Measurements from ENCODE around the gene GSK3A.

The GSK3A gene

DNA sequence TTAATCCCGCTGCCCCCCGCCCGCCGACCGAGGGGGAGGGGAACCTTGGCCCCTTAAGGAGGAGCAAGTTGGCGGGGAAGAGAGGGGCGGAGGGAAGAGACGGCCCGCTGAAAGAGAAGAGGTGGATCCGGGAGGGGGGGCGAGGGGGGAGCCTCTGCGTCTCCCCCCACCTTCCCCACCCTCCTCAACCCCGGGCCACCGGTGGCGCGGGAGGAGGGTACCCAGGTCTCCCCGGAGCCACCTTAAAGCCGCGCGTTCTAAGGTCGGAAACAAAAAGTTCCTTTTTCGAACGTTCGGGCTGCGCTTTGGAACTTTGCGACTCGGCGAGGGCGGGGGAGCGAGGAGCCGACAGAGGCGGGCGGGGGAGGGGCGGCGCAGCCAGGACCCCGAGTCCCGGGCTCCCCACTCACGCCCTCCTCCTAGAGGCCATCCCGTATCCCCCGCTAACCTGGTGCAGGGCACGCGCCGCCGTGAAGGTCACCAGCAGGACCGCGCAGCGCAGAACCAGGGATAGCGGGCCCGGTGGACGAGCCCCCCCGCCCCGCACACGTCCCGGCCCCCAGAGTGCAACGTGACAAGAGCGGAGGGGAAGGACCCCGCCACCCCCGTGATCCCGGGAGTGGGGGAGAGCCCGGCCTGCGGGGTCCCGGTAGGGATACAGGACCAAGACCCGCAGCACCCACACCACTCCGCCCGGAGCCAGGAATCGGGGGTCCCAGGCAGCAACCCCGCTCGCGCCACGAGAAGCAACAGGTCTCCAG is 11.9 kb upstream of the GSK3A start:
- peak overlapping the region; percentile 35 for H2AFZ ChIP-seq (ENCODE audit: low read depth)
- H3K27ac ChIP-seq = peak overlapping the region; percentile 77
- no peaks in the 10 kb centered on the region for H4K20me1 ChIP-seq (ENCODE audit: insufficient read depth)
- peak overlapping the region; percentile 21 for H3K4me3 ChIP-seq (IDR thresholded peaks at IDR 0.05; ENCODE audit: insufficient read depth, low read depth, low read length)
- peak overlapping the region; percentile 89 for H3K9ac ChIP-seq
- H3K79me2 ChIP-seq (ENCODE audit: insufficient read depth, low read depth) = peaks cover 25% of the 10 kb centered on the region; the same call in 1 of the 2 replicates
- peak overlapping the region; percentile 60 for H3K4me2 ChIP-seq
- peaks cover 10% of the 10 kb centered on the region; the same call in 1 of the 2 replicates for H3K27me3 ChIP-seq (ENCODE audit: insufficient read depth, low read depth)
- no peaks in the 10 kb centered on the region for H3K36me3 ChIP-seq (ENCODE audit: insufficient read depth)
- TF ChIP-seq, protein P1, sequence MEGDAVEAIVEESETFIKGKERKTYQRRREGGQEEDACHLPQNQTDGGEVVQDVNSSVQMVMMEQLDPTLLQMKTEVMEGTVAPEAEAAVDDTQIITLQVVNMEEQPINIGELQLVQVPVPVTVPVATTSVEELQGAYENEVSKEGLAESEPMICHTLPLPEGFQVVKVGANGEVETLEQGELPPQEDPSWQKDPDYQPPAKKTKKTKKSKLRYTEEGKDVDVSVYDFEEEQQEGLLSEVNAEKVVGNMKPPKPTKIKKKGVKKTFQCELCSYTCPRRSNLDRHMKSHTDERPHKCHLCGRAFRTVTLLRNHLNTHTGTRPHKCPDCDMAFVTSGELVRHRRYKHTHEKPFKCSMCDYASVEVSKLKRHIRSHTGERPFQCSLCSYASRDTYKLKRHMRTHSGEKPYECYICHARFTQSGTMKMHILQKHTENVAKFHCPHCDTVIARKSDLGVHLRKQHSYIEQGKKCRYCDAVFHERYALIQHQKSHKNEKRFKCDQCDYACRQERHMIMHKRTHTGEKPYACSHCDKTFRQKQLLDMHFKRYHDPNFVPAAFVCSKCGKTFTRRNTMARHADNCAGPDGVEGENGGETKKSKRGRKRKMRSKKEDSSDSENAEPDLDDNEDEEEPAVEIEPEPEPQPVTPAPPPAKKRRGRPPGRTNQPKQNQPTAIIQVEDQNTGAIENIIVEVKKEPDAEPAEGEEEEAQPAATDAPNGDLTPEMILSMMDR (conservative IDR thresholded peaks at IDR 0.05; ENCODE audit: low read depth, low read length) = 0 out of 2 replicates have a peak, but pooled peaks have one; percentile 0
- peaks cover 8% of the 10 kb centered on the region for H3K4me1 ChIP-seq (ENCODE audit: low read depth, poor library complexity, severe bottlenecking)

DNA sequence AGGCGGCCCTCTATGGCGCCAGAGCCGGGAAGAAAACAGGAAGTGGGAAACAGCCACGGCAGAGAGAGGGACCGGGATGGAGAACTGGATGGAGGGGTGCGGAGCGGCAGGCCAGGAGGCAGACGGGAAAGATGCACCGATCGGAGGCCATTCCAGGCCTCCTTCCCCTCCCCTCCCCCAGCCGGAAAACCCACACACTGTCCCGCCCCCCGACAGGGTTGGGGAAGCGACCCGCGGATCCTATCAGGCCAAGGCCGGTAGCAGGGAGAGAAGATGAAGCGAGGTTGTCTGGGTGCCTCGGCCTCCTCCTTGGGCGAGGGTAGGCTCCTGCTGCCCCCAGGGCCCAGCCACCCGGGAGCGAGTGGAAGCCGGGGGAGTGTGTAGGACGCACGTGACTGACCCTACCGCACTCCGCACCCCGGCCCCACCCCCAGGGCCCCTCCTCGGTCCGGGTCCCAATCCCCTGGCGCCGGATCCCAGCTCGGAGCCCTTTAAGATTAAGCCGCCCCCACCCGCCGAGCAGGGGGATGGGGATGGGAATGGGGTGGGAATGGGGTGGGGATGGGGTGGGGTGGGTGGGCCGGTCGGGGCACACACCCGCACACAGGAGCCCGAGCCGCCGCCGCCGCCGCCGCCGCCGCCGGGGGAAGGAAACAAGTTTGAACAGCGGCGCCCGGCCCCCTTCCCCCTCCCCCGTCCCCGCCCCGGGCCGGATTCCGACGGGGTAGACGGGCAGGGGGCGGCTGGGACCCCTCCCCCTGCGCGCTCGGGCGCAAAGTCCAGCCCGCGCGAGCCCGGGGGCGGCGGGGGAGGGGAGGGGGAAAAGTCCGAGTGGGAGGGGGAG is 11.1 kb upstream of the GSK3A start:
- no peaks in the 10 kb centered on the region for H3K36me3 ChIP-seq (ENCODE audit: insufficient read depth)
- TF ChIP-seq, protein P1 (conservative IDR thresholded peaks at IDR 0.05; ENCODE audit: low read depth, low read length) = no peak
- H3K4me2 ChIP-seq = peak overlapping the region; percentile 86; the same call in 1 of the 2 replicates
- peaks cover 25% of the 10 kb centered on the region; the same call in 1 of the 2 replicates for H3K79me2 ChIP-seq (ENCODE audit: insufficient read depth, low read depth)
- H4K20me1 ChIP-seq (ENCODE audit: insufficient read depth) = no peaks in the 10 kb centered on the region
- no peak overlapping the region; the same call in 1 of the 2 replicates for H2AFZ ChIP-seq (ENCODE audit: low read depth)
- H3K4me1 ChIP-seq (ENCODE audit: low read depth, poor library complexity, severe bottlenecking) = peaks cover 8% of the 10 kb centered on the region
- peak overlapping the region; percentile 21 for H3K4me3 ChIP-seq (IDR thresholded peaks at IDR 0.05; ENCODE audit: insufficient read depth, low read depth, low read length)
- peak overlapping the region; percentile 89 for H3K9ac ChIP-seq
- H3K27ac ChIP-seq = peak overlapping the region; percentile 77
- peaks cover 10% of the 10 kb centered on the region; the same call in 1 of the 2 replicates for H3K27me3 ChIP-seq (ENCODE audit: insufficient read depth, low read depth)

DNA sequence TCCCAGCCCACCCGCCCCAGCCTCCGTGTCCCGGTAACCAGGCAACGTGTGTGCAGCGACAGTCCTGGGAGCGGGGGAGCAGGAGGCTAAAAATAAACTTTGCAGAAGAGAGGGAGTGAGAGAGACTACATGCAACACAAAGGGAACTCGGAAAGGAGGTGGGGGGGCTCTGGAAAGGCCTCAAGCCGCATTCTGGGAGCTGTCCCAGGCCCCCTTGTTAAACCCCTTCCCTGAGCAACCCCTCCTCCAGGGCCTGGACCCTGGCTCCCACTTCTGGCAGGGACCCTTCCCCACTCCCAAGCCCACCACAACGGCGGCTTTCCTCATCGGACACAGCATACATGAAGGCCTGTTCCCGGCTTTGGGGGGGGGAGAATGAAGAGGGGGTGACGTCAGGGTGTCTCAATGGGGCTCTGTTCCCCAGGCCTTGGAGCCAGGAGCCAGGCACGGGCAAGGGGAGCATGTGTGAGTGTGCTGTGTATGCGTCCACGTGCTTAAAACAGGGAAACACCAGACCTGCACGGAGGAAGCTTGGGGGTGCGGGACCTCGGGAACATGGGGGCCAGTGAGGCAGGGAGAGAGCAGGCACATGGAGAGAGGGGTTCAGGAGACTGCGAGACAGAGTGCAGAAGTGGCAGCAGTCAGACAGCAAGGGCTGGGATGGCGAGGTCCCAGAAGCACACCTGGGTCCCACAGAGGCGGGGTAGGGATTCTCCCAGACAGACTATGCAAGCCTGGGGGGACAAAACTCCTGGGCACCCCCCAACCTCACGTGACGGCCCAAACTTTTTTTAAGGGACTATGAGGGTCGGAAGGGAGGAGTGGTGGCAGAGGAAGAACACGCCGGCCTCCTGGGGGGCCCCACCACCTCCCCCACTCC is 10.2 kb upstream of the GSK3A start:
- Histone ChIP-seq H3K4me1 (ENCODE audit: low read depth, poor library complexity, severe bottlenecking) (peaks cover 8% of the 10 kb centered on the region), H4K20me1 (ENCODE audit: insufficient read depth) (no peaks in the 10 kb centered on the region)

More for the DNA sequence above, 10.2 kb upstream of the GSK3A start:
- Histone ChIP-seq H3K27ac (no peak overlapping the region), H3K79me2 (ENCODE audit: insufficient read depth, low read depth) (peaks cover 25% of the 10 kb centered on the region; the same call in 1 of the 2 replicates), H2AFZ (ENCODE audit: low read depth) (no peak overlapping the region), H3K9ac (peak overlapping the region; percentile 34; the same call in 1 of the 2 replicates), H3K27me3 (ENCODE audit: insufficient read depth, low read depth) (peaks cover 10% of the 10 kb centered on the region; the same call in 1 of the 2 replicates), H3K4me2 (peak overlapping the region; percentile 86; the same call in 1 of the 2 replicates), H3K4me3 (IDR thresholded peaks at IDR 0.05; ENCODE audit: insufficient read depth, low read depth, low read length) (no peak overlapping the region), H3K36me3 (ENCODE audit: insufficient read depth) (no peaks in the 10 kb centered on the region)
- TF ChIP-seq, protein P1 (conservative IDR thresholded peaks at IDR 0.05; ENCODE audit: low read depth, low read length) = no peak
